ENCODE results near the gene MICU1. TPM values are rescaled to one million over a fixed set of nuclear protein-coding genes. Genes with fewer than 3 reads are reported as not detected.
A peak's percentile ranks its signal among the peaks of the same experiment; 100 is the strongest.

Gene MICU1
- total RNA-seq, 6 experiments from 2014 or later = 54.7 to 62.7 (median 59.8) TPM

DNA sequence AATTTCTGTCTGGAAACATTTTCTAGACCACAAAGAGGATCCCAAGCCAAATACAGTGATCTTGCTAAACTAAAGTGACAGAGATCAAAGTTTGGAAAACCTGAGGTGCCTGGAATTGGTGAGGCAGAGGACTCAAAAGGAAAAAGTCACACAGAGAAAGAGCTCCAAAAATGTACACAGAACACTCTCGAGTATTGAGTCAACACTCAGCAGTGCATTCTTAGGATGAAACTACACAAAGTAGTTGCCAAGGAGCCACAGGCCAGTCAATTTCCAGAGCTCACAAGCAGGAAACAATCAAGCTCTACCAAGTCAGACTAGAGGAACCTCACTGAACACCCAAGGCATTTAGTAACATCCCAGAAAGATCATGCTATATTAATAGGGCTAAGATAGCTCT, 61.3 kb downstream of the MICU1 start:
- H3K4me3 Mint-ChIP-seq = no peak overlapping the region
- H3K36me3 Mint-ChIP-seq (ENCODE audit: low read depth) = peaks cover 37% of the 10 kb centered on the region
- TF ChIP-seq, protein P1, sequence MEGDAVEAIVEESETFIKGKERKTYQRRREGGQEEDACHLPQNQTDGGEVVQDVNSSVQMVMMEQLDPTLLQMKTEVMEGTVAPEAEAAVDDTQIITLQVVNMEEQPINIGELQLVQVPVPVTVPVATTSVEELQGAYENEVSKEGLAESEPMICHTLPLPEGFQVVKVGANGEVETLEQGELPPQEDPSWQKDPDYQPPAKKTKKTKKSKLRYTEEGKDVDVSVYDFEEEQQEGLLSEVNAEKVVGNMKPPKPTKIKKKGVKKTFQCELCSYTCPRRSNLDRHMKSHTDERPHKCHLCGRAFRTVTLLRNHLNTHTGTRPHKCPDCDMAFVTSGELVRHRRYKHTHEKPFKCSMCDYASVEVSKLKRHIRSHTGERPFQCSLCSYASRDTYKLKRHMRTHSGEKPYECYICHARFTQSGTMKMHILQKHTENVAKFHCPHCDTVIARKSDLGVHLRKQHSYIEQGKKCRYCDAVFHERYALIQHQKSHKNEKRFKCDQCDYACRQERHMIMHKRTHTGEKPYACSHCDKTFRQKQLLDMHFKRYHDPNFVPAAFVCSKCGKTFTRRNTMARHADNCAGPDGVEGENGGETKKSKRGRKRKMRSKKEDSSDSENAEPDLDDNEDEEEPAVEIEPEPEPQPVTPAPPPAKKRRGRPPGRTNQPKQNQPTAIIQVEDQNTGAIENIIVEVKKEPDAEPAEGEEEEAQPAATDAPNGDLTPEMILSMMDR (IDR thresholded peaks at IDR 0.05) = no peak
- H3K9me3 Mint-ChIP-seq = no peaks in the 10 kb centered on the region
- DNase-seq = peak; percentile 82
- H3K27ac Mint-ChIP-seq = peak overlapping the region; percentile 90
- peaks cover 27% of the 10 kb centered on the region for H3K4me1 Mint-ChIP-seq (ENCODE audit: low read depth)
- H3K27me3 Mint-ChIP-seq (ENCODE audit: insufficient read depth) = no peaks in the 10 kb centered on the region; the same call in 1 of the 2 replicates

DNA sequence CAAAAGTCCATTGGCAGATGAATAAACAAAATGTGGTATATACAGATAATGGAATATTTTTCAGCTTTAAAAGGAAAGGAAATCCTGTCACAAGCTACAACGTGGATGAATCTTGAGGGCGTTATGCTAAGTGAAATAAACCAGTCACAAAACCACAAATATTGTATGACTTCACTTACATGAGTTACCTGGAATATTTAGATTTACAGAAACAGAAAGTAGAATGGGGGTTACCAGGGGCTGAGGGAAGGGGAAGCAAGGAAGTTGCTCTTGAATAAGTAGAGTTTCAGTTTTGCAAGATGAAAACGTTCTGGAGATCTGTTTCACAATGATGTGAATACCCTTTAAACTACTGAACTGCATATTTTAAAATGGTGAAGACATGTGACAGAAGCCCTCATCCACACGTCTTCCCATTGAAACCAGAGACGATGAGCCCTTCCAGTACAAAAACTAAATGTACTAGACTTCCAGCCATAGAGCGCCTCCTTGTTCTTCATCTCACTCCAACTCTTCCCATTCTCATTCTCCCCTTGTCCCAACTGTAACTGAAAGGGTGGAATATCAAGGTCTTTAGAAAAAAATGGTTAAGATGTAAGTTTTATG, 62.4 kb downstream of the MICU1 start:
- peaks cover 25% of the 10 kb centered on the region for H3K4me1 Mint-ChIP-seq (ENCODE audit: low read depth)
- no peak for DNase-seq
- no peak overlapping the region for H3K4me3 Mint-ChIP-seq
- TF ChIP-seq, protein P1 (IDR thresholded peaks at IDR 0.05) = no peak
- H3K36me3 Mint-ChIP-seq (ENCODE audit: low read depth) = peaks cover 42% of the 10 kb centered on the region
- no peaks in the 10 kb centered on the region; the same call in 1 of the 2 replicates for H3K27me3 Mint-ChIP-seq (ENCODE audit: insufficient read depth)
- peak overlapping the region; percentile 16; the same call in 1 of the 2 replicates for H3K27ac Mint-ChIP-seq
- no peaks in the 10 kb centered on the region for H3K9me3 Mint-ChIP-seq

DNA sequence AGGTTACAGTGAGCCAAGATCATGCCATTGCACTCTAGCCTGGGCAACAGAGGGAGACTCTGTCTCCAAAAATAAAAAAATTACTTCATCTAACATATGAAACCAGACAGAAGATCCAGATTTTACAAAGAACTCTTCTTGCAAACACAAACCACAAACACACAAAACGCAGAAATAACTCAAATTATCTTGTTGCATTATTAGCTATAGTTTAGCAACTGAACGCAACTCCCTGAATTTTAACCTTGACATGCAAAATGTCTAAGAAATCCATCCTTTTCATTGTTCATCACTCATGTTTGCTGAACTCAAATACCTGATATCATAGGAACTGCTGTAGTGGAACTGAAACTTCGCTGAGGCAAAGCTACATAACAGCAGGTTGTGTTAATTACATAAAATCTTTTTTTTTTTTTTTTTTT, 64.1 kb downstream of the MICU1 start:
- DNase-seq = no peak
- Mint-ChIP-seq H3K27ac (no peak overlapping the region), H3K36me3 (ENCODE audit: low read depth) (peaks cover 42% of the 10 kb centered on the region), H3K27me3 (ENCODE audit: insufficient read depth) (no peaks in the 10 kb centered on the region; the same call in 1 of the 2 replicates), H3K4me1 (ENCODE audit: low read depth) (peaks cover 23% of the 10 kb centered on the region), H3K9me3 (no peaks in the 10 kb centered on the region), H3K4me3 (no peak overlapping the region)
- TF ChIP-seq, protein P1 (IDR thresholded peaks at IDR 0.05) = no peak

DNA sequence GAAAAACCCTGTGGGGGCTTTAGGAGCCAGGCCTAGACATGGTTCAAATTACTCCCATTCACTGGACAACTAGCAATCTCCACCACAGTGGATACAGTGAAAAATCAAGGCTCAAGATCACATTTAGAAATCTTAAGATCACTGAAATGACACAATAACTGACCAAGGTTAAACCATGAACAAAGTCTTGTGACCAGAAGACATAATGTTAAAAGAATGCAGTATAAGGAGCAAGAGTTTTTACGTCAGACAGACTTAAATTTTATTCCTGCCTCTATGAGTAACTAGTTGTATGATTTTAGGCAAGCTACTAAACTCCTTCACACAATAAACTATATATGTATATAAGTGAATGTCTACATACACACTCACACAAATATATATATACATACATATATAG, 68.5 kb downstream of the MICU1 start:
- peak; percentile 52 for DNase-seq
- Mint-ChIP-seq H3K27ac (peak overlapping the region; percentile 73), H3K4me1 (ENCODE audit: low read depth) (peaks cover 12% of the 10 kb centered on the region), H3K4me3 (no peak overlapping the region), H3K9me3 (no peaks in the 10 kb centered on the region), H3K27me3 (ENCODE audit: insufficient read depth) (no peaks in the 10 kb centered on the region), H3K36me3 (ENCODE audit: low read depth) (peaks cover 25% of the 10 kb centered on the region)
- TF ChIP-seq, protein P1 (IDR thresholded peaks at IDR 0.05) = no peak

DNA sequence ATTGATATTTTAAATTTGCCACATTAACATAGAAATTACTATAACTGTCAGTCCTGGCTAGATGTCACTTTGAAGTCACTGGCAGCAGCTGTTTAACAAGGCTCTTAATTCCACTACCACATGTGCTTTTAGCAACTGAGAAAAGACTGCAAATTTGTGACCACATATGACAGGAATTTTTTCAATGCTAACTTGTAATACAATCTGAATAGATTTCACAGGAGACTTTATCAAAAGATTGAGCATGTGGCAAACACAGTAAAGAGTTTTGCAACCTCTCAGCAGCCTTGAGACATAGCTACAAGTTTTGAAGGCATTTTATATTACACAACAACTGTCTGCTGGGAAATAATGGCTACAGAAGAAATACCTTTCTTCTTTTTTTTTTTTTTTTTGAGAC, 73.0 kb downstream of the MICU1 start:
- no peaks in the 10 kb centered on the region for H3K9me3 Mint-ChIP-seq
- no peak overlapping the region for H3K4me3 Mint-ChIP-seq
- TF ChIP-seq, protein P1 (IDR thresholded peaks at IDR 0.05) = no peak
- peaks cover 10% of the 10 kb centered on the region for H3K36me3 Mint-ChIP-seq (ENCODE audit: low read depth)
- peak; percentile 61 for DNase-seq
- no peak overlapping the region for H3K27ac Mint-ChIP-seq
- peaks cover 10% of the 10 kb centered on the region for H3K4me1 Mint-ChIP-seq (ENCODE audit: low read depth)
- no peaks in the 10 kb centered on the region for H3K27me3 Mint-ChIP-seq (ENCODE audit: insufficient read depth)
